Stimulated activated CD8-positive, alpha-beta memory T cell treated with anti-CD3 and anti-CD28 coated beads, Interleukin-7, amount 100 ng/mL, for 4 hours (primary cell): Measurements from ENCODE around the gene CELF2.
"Not testable (repeated sequence)": the region's sequence is repeated elsewhere in the genome, so short reads cannot be mapped to it uniquely, and the experiment has no call there.

ENCODE experiments used
- DNase-seq, 2 donors: peaks; one replicate each; pipeline ENCODE4 v3.0.0-alpha.2; 2020; ENCODE audit warnings: low read depth in 2 of 2

Gene CELF2

DNA sequence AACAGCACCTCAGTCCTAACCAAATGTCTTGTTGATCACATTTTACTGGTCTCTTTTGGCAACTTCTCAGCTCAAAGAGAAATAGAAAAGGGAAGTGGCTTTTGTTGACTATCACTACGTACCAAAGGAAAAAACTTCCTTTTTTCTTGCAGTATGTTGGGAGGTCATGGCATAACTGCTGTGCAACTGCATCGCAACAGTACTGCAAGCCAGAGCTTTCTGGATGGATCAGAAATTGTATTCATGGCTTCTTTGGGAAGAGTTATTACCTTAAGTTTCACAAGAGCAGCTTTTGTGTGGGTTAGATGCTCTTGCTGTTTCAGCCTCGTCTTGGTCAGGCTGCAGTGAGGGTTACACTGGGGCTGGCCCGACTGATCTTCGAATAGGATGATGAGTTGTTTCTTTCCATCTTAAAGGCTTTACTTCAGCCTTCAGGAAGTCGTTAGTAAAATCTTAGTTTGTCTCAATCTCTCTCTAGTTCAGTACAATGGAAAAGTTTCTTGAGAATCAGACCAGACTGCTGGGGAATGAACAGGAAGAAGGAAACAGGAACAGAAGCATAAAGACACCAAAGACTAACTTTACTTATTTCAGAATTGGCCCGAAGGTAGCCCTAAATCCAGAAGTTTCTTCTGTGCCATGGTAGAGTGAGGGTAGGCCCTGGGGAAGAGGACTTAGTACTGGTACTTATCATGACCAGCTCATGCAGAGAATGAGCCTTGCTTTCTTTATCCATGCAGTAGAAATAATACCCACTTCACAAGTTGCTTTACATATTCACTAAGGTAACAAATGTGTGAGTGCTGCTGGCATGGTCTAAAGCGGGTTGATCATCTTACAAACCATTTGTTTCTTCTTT is 153.6 kb downstream of the CELF2 start:
- no peak for DNase-seq

DNA sequence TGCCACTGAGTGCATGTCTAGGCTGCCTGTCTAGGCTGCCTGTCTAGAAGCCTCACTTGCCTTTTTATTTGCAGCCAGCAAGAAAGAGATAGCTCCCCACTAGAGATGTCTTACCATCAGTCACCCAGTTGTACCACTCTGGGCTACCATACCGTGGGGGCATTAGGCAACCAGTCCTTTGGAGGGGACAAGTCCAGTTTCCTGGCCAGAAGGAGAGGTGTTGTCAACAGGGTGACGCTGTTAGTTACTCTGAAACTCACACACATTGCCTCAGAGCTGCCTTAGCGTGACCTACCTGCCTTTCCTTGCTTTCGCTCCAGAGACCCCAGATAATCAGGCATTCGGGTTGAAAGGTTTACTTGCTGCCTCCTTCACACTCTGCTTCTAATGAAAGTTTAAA is 155.4 kb downstream of the CELF2 start:
- DNase-seq, result no peak

DNA sequence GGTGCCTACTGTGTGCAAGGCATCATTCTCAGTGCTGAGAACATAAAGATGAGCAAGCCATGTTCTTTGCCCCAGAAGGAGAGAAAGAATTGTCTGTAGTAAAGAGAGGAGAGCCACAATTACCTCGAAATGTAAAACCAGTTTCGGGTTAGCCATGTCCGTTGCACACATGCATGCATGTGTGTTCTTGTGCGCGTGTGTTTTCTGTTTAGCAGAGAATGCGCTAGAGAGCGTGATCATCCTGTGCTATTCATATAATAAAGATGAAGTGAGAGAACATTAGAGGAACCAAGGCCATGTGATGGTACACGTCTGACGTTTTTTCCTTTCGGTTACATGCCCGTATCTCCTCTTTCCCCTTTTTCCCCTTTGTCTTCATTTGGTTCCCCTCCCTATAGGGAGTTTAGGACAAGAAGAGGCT is 158.2 kb downstream of the CELF2 start:
- DNase-seq, result no peak

DNA sequence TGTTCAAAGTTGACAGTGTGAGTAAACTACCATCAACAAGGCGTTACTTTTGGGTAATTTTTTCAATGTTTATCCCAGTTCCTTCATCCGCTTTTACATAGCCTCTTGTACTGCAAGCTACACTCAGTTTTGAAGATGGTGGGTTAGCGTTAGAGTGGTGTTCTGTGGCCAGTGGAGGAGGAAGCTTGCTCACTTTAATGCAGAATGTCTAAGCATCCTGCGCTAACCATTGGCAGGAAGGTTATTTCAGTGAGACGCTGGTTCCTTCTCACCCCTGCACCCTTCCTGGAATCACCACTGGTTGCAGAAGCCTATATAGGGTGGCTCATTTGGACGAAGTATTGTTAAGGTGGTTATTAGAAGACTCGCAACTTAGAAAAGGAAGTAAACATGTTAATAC is 159.1 kb downstream of the CELF2 start:
- peak in 1 of 2 donors; percentile 46 for DNase-seq

DNA sequence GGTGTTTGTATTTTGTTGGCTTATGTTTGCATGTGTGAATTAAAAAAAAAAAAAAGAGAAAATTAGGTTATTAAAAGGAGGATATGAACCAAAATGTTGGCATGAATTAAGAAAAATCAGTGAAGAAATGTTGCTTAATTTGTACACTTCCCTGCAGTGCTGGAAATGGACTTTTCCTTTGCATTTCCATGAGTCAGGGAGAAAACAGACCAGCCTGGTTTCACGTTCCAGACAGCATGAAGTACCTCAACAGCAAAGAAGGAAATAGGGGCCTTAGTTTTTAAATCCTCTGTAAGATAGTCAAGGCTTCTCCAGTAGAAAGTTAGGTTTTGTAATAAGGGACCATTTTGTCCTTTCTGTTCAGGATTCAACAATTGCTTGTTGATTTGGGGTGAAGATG is 159.7 kb downstream of the CELF2 start:
- DNase-seq, result no peak

DNA sequence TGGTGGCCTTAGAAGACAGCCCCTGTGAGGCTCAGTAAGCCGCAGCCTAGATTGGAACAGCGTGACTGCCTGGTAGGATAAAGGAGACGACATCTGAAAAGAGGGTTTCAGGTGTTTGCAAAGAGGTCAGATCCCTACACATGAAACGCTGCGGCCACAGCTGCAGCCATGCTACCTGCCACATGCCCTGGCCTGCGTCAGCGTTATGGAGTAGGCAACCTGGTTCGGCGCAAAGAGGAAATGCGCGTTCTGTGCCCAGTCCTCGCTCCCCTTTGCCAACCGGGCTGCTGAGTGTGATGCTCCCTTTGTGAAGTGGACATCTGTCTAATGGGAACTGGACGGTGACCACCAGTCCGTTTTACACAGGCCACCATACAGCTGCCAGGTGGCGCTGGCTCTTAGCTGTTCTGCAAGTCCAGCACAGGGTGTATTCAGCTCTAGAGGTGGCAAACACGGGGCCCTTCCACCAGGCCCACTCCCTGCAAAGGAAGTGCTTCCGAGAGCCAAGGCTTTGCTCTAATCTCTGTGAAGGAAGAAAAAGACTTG is 160.3 kb downstream of the CELF2 start:
- DNase-seq, result no peak

DNA sequence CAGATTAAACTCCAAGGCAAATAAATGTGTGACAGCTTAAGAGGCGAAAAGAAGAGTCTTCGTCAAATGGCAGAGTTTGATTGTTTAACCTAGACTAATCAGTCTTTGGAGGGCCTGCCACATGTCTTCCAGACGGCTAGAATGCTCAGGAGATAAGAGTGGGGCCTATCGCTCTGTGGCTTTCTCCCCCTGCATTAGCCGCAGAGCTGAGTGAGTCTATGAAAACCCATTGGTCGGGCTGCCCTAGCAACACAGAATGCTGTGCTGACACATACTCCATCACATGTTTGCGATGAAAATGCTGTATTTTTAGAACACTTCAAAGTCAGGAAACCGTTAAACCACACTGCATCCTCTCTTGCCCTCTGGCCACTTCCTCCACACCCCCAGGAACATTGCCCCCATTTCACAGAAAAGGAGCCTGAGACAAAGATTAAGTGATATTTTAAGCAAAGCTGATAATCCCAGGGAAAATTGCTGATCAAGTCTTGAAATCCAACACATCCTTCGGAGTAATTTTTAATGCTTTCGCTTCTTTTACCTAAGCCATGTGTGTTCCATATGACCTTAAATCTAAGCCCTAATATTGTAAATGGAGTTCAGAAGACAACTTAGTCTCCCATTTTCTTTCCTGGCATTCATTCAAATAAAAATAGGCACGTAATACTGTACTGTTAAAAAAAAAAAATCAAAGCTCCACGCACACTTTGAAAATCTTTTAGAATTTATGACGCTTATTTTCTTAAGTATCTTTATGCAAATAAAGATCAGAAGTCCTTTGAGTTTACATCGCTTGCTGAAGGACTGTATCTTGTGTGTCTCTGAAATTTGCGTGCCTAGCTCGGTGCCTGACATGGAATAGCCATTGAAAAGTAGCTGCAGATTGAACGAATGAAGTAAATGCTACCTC is 161.2 kb downstream of the CELF2 start:
- peak; percentile 81 to 85 for DNase-seq

DNA sequence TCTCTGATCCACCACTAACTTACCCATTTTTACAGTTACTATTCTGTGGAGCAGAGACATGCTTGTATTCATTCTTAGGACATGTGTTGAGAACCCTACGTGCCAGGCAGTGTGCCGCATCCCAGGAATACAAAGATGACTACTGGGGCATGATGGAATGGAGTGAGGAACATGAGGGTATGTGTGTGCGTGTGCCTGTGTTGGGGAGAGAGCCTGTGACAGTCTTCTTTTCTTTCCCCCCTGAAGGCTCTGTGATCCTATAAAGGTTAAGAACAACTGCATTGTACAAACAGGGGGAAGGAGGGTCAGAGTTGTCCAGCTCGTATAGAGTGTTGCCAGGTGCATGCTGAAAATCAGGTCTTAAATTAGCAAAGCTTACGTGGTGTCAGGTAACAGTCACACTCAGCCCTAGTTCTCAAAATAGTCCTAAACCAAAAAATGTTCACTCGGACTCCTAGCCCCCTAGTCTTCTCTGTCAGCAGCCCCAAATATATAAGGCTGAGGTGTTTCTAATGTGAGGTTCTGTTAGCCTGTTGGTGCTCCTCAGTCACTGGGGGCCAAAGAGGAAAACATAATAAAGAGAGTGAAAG is 161.9 kb downstream of the CELF2 start:
- DNase-seq, result no peak

DNA sequence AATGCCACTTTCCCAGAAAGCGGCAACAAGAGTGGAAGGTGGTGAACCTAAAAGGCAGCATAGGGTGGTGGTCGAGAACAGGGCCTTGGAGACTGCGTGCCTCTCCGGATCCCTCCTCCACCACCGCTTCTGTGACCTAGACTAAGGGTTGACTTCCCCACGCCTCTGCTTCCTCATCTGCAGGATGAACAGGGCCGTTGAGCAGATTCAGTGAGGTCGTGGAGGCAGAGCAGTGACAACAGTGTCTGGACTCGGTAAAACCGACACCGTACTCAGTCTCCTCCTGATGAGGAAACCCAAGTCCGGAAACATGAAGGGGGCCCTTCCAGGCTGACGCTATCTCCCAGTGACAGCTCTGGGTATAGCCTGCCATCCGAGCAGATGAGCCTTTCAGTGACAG is 162.6 kb downstream of the CELF2 start:
- DNase-seq, result peak; percentile 56

DNA sequence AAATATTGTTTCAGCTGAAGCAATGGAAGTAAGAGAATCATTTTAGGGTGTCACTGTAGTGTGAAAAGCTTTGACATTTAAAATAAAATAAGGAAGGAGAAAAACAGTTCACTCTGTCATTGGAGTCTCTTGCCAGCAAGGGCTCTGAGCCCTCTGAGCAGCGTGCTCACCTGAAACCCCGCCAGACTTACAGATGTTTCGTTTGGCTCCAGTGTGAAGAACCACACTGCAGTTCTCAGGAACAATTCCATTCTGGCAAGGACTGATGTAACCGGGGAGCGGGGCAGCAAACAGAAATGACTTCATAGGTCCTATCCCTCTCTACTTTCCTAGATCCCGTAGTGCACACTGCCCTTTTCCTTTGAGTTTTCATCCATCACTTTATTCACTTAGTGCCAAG is 164.3 kb downstream of the CELF2 start:
- no peak for DNase-seq

DNA sequence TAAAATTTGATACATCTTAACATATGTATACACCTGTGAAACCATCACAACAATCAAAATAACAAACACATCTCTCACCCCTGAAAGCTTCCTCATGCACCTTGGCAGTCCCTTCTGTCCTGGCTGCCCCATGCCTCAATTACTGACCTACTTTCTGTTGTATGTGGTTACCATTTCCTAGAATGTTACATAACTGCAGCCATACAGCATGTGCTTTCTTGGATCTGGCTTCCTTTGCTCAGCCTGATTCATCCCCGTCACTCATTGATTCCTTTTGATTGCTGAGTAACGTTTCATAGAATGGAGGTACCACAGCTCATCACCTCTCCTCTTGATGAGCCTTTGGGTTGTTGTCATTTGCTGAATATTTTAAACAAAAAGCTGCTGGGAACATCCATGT is 165.3 kb downstream of the CELF2 start:
- no peak for DNase-seq

DNA sequence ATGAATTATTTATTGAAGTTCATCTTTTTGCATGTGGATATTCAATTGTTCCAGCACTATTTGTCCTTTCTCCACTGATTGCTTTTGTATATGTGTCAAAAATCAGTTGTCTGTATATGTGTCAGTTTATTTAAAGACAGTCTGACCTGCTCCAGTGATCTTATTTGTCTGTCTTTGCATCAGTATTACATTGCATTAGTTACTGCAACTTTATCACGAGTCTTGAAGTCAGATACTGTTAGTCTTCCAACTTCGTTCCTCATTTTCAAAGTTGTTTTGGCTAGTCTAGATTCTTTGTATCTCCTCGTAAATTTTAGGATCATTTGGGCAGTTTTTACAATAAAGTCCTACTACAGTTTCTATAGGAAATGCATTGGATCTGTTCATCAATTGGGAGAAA is 166.4 kb downstream of the CELF2 start:
- no peak for DNase-seq

DNA sequence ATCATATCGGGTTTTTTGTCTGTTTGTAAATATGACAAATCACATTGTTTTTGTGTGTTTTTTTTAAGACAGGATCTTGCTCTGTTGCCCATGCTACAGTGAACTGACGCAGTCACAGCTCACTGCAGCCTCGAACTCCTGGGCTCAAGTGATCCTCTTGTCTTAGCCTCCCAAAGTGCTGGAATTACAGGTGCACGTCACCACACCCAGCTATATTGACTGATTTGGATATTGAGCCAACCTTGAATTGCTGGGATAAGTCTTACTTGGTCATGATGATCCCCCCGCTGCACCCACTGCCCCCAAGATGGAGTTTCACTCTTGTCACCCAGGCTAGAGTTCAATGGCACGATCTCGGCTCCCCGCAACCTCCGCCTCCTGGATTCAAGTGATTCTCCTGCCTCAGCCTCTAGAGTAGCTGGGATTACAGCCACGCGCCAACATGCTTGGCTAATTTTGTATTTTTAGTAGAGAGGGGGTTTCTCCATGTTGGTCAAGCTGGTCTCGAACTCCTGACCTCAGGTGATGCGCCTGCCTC is 167.5 kb downstream of the CELF2 start:
- not testable (repeated sequence) for DNase-seq

DNA sequence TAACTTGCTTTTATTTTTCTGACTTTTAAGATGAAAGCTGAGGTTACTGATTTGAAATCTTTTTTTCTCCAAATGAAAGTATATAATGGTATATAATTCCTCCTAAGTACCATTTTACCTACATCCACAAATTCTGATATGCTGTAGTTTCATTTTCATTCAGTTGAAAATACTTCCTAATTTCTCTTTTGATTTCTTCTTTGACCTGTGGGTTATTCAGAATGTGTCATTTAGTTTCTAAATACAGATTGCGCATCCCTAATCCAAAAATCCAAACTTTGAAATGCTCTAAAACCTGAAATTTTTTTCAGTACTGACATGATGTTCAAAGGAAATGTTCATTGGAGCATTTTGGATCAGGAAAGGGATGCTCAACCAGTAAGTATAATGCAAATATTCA is 168.7 kb downstream of the CELF2 start:
- DNase-seq, result no peak

DNA sequence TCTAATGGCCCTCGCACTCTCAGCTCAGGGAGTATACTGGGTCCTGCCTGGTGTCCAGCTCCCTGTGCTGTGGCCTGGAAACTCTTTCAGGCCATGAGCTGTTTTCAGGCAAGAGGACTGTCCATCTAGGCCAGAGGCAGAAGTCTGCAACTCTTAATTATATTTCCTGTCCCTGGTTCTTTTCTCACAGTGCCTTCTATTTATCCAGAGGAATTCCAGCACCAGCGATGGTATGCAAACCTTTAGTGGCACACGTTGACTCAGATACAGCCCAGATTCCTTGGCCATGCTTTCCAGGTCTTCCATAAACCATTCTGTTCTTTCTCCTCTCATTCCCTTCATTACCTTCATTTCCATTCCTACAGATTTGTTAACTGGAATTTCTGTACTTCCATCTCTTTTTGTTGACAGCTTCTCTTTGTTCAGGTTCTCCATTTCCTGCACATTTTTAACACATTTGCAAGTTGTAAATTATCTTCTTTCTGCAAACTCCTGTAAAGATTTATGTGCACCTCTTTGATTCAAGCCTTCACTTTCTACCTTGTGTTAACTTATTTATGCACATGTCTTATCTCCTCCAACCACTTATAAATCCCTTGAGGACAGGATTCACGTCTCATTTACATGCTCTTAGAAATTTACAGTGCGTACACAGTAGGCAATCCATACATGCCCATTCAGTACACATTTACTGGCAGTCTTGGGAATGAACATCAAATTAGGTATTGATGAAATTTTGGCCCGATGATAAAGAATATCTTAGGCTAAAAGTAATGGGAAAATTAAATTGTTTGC is 172.1 kb downstream of the CELF2 start:
- DNase-seq, result no peak

DNA sequence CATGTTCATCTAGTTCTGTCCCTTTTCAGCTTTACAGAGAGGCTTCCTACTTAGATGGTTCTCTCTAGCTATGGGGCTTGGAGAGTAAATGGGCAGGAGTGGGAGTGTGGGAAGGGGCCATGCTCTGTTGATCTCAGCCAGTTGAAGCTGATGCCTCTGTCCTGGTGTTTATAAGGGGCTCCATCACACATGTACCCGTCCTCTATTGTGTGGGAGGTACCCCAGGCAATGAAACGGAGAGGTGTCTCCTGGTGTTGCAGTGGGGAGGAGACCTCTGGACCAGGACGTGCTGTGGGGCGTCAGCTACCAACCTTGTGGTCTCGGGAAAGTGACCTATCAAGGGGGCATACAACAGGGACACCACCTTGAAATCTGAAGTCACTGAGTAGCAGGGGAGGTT is 173.5 kb downstream of the CELF2 start:
- DNase-seq, result no peak

DNA sequence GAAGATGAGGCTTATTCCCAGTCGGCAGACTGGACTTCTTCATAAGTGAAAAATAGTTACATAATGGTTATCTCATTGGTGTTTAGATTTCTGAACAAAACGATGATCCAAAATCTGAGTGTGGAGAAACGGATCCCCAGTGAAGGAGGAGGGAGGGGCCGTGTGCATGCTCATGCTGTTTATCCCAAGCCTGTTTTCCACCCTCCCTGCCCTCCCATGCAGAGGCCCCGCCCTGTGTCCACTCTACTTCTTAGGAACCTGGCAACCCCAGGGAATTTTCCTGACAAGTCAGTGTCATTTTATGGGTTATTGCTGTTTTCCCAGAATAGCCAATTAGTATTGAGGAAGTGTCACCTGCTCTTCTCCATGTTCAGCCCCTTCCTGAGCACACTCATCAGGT is 174.0 kb downstream of the CELF2 start:
- DNase-seq, result no peak

DNA sequence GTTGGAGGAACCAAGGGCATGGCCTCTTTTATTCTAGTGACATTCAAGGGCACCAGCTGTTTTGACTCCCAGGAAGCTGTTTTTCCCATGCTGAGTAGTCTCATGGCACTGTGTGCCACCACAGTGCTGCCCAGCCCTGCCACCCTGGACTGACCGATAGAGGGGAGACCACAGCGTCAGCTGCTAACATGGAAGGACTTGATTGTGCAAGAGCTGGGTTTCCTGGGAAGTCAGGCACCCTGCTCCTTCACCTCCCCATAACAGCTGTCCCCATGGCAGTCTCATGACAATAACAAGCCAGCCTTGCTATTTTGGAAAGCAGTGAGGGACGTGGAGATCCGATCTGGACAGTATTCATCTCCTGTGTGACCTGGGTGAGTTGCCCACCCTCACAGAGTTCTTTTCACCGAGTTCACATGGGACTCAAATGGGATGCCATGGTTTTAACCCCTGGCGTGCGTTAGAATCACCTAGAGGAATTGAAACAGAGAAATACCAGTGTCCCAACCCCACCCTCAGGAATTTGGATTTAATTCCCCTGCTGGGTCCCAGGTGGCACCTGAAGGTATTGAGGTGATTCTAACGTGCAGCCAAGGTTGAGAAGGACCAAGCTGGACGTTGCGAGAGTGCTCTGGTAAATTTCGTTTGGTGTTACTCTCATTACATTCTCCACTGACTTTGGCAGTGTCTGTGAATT is 174.8 kb downstream of the CELF2 start:
- DNase-seq, result no peak

DNA sequence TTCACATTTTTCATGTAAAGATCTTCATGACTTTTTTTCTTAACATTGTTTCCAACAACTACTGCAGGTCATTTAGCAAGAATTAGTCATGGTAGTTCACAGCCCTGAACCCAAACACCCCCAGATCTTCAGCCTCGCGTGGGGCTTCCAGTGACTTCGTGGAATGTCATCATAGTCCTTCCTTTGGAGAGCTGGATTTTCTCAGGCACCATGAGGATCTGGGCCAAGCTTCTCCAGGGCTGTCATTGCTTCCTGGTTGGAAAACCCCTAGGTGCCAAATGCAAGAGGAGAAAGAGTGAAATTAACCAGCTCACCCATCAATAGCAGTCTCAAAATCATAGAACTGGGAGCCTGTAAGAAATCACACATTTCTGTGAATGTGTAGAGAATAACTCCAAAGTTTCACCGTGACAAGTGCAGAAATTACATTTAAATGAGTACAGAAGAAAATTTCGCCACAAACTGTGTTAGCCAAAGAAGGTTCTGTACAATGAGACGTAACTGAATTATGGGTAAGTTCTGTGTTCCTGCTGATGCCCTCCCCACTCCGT is 175.4 kb downstream of the CELF2 start:
- no peak for DNase-seq
